BJ (cell line): ENCODE measurements around the gene LRRC32. TPM values are rescaled to one million over a fixed set of nuclear protein-coding genes. Genes with fewer than 3 reads are reported as not detected.

Experiments used
- CTCF ChIA-PET: fragments of 350-600 bp; formaldehyde crosslinking; extraction: SDS; loops from one replicate; lab custom pipeline; 2021; ENCODE audit warnings: antibody characterized with exemption, inconsistent platforms; lab: Yijun Ruan, JAX
- POLR2A ChIA-PET: fragments of 300-600 bp; sonication (Branson Sonifier 250); formaldehyde crosslinking; extraction: SDS; loops from one replicate; lab custom pipeline; 2021; ENCODE audit warnings: antibody characterized with exemption; lab: Charles Lee
- DNase-seq: peaks from one replicate; pipeline ENCODE4 v3.0.0-alpha.2; 2011; ENCODE audit warnings: low read depth
- H3K27me3 ChIP-seq: 2 replicates; pipeline ENCODE4 v1.6.0; 2011; ENCODE audit warnings: low read length; ENCODE audit not compliant: control insufficient read depth, insufficient read depth
- H3K36me3 ChIP-seq: 2 replicates; pipeline ENCODE4 v1.5.1; 2011; ENCODE audit warnings: low read length; ENCODE audit not compliant: control insufficient read depth, insufficient read depth
- H3K4me3 ChIP-seq: 2 replicates; pipeline ENCODE4 v1.5.1; 2011; ENCODE audit warnings: low read depth, mild to moderate bottlenecking, control low read depth, low read length
- polyA plus RNA-seq: library from polyadenylated mRNA; depleted of rRNA; stranded (reverse); fragments of >200 nt; gene quantifications from 2 replicates; pipeline ENCODE4 v1.2.3, GENCODE V29; 2011
- TF ChIP-seq, protein P1 (sequence below): IDR thresholded peaks from 2 replicates; pipeline ENCODE4 v1.5.1; 2011; ENCODE audit warnings: low read depth, mild to moderate bottlenecking, control low read depth, inconsistent platforms, low read length, moderate library complexity; ENCODE audit not compliant: insufficient read depth

LRRC32 gene
- polyA plus RNA-seq, 1 experiment: 1.9 TPM

DNA sequence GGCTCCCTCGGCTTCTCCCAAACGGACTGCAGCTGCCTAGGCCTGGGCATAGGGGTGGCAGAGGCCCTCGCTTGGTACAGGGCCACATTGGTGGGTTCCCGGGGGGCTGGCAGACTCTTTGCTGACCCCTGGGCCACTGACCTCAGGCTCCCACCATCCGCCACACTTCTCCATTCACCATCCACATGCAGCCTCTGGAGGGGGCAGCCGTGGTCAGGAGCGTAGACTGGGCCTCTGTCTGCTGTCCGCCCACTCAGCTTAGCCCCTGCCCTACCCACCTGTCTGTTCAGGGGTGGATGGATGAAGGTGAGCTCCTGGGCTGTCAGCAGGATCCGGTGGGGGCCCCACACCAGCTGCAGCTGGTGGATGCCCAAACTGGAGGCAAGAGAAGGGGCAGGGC, 45.7 kb upstream of the LRRC32 start:
- Histone ChIP-seq H3K27me3 (peaks cover 4% of the 10 kb centered on the region), H3K36me3 (no peaks in the 10 kb centered on the region), H3K4me3 (no peak overlapping the region)
- ChIA-PET POLR2A (no interaction called here), CTCF (interaction anchor here (0.6 to 1.2 kb wide), 2 partner anchors 85 to 203 kb away, joined by 3 to 4 read pairs; no protein-coding TSS in a partner anchor)
- TF ChIP-seq, protein P1, sequence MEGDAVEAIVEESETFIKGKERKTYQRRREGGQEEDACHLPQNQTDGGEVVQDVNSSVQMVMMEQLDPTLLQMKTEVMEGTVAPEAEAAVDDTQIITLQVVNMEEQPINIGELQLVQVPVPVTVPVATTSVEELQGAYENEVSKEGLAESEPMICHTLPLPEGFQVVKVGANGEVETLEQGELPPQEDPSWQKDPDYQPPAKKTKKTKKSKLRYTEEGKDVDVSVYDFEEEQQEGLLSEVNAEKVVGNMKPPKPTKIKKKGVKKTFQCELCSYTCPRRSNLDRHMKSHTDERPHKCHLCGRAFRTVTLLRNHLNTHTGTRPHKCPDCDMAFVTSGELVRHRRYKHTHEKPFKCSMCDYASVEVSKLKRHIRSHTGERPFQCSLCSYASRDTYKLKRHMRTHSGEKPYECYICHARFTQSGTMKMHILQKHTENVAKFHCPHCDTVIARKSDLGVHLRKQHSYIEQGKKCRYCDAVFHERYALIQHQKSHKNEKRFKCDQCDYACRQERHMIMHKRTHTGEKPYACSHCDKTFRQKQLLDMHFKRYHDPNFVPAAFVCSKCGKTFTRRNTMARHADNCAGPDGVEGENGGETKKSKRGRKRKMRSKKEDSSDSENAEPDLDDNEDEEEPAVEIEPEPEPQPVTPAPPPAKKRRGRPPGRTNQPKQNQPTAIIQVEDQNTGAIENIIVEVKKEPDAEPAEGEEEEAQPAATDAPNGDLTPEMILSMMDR: no peak
- no peak for DNase-seq

DNA sequence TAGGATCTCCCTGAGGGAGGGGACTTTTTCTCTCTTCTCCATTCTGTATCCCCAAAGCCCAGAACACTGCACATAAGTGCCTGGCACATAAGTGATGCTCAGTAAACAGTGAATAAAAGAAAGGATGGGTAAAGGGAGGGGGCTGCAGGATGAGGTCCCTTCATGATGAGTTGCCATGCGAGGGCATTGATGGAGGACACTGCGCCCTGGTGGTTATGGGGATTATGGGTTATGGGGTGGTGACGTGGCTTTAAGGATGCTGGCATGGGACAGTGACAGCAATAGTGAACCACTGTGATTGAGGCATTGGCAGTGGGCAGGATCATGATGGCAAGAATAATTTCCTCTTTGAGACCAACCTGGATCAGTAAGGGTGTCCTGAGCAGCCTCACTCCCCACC, 43.9 kb upstream of the LRRC32 start:
- POLR2A ChIA-PET: no interaction called here
- TF ChIP-seq, protein P1: no peak
- Histone ChIP-seq H3K4me3 (no peak overlapping the region), H3K27me3 (peaks cover 11% of the 10 kb centered on the region), H3K36me3 (no peaks in the 10 kb centered on the region)
- no peak for DNase-seq
- CTCF ChIA-PET: interaction anchor here (0.7 to 0.9 kb wide), 2 partner anchors 20 to 333 kb away, joined by 3 read pairs; no protein-coding TSS in a partner anchor

DNA sequence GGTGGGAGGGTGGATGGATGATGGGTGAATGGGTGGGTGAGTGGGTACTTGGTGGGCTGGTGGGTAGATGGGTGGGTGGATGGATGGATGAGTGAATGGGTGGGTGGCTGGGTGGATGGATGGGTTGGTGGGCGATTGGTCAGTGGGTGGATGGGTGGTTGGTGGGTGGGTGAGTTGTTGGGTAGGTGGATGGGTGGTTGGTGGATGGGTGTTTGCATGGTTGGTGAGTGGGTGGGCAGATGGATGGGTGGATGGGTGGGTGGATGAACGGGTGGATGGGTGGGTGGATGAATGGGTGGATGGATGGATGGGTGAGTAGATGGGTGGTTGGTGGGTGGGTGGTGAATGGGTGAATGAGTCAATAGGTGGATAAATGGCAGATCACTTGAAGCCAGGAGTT, 43.0 kb upstream of the LRRC32 start:
- no peak overlapping the region for H3K4me3 ChIP-seq
- ChIA-PET POLR2A (no interaction called here), CTCF (interaction anchor here (0.8 kb wide), 1 partner anchor 14 kb away, joined by 3 read pairs; no protein-coding TSS in a partner anchor)
- DNase-seq: no peak
- no peaks in the 10 kb centered on the region for H3K36me3 ChIP-seq
- TF ChIP-seq, protein P1: no peak
- H3K27me3 ChIP-seq: peaks cover 15% of the 10 kb centered on the region

DNA sequence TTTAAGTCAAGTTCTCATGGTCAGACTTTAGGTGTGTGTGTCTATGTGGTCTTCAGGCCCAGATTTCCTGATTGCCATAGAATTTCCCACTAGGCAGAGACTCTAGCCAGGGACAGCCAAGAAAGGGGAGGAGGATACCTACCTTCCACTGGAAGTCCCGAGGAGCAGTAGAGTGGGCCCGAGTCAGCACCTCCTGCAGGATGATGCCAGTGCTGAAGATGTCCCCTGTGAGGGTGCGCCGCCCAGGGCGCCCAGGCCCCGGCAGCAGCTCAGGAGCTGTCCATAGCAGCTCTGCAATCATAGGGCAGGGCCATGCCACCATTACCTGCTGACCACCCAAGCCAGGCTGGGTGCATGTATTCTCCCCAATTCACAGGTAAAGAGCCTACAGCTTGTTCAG, 41.6 kb upstream of the LRRC32 start:
- no peak for DNase-seq
- POLR2A ChIA-PET: no interaction called here
- Histone ChIP-seq H3K27me3 (peaks cover 15% of the 10 kb centered on the region), H3K4me3 (no peak overlapping the region), H3K36me3 (no peaks in the 10 kb centered on the region)
- TF ChIP-seq, protein P1: no peak
- CTCF ChIA-PET: interaction anchor here (1.0 to 1.5 kb wide), 2 partner anchors 10 to 22 kb away, joined by 3 to 10 read pairs; no protein-coding TSS in a partner anchor

DNA sequence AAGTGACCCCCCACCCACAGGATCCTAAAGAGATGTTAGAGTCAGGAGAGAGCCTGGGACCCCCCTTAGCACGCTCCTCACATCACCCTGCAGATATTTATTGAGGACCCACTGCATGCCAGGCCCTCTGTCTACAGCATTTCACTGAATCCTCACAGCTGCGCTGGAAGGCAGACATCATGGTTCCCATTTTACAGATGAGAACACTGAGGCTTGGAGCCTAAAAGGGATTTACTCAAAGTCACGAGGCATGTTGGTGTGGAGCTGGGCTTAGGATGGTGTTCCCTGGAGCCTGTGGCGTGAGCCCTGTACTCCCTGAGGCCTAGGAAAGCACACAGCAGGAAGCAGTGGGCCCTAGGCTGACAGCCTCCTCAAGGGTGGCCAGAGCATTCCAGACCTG, 39.2 kb upstream of the LRRC32 start:
- DNase-seq: no peak
- H3K36me3 ChIP-seq: no peaks in the 10 kb centered on the region
- no peak overlapping the region for H3K4me3 ChIP-seq
- ChIA-PET CTCF (interaction anchor here (1.1 to 2.6 kb wide), 3 partner anchors 10 to 28 kb away, joined by 3 to 17 read pairs (median 3); no protein-coding TSS in a partner anchor), POLR2A (no interaction called here)
- H3K27me3 ChIP-seq: peaks cover 18% of the 10 kb centered on the region
- TF ChIP-seq, protein P1: no peak
